Loucy (cell line): ENCODE data around the gene TACR1.

ENCODE experiments used
- EZH2phosphoT487 ChIP-seq: fragments of 200-600 bp; IDR thresholded peaks from 2 replicates; pipeline ENCODE4 v1.6.1; 2018; ENCODE audit warnings: antibody characterized with exemption, mild to moderate bottlenecking, moderate library complexity, borderline replicate concordance
- TF ChIP-seq, protein P1 (sequence below): fragments of 200-600 bp; sonication (generic); conservative IDR thresholded peaks from 2 replicates; pipeline ENCODE4 v1.5.1; 2014; ENCODE audit warnings: mild to moderate bottlenecking, antibody characterized with exemption, low read length

DNA sequence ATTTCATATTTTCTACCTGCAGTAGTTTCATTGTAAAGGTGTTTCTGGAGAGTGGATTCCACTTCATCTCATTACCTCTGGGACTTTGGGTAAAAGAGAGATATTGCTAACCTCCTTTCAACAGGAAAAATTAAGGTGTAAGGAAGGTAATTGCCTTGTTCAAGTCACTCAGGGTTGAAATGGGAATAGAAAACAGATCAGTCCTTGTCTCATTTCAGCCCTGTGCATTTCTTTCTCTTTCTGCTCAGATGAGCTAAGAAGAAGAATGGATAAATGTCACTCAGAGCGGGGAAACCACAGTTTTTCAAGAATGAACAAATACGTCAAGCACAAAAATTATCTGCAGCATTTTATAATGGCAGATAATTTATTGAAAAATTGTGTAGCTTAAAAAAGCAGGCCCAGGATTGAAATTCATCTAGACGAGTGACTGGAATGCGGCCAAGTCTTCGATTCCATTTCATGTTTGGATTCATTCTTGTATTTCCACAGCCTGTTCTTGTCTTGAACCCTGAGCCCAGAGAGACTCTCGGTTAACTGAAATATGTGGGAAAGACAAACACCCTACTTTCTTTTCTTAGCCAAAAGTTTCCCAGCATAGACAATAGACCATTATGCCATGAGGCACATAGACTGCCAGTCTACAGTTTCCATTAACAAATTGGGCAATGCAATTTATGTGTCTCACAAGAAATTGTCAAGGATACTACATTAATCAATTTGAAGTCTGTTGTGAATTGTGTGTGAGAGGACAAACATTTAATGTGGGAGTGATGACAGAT, 133.0 kb downstream of the TACR1 start:
- TF ChIP-seq, protein P1, sequence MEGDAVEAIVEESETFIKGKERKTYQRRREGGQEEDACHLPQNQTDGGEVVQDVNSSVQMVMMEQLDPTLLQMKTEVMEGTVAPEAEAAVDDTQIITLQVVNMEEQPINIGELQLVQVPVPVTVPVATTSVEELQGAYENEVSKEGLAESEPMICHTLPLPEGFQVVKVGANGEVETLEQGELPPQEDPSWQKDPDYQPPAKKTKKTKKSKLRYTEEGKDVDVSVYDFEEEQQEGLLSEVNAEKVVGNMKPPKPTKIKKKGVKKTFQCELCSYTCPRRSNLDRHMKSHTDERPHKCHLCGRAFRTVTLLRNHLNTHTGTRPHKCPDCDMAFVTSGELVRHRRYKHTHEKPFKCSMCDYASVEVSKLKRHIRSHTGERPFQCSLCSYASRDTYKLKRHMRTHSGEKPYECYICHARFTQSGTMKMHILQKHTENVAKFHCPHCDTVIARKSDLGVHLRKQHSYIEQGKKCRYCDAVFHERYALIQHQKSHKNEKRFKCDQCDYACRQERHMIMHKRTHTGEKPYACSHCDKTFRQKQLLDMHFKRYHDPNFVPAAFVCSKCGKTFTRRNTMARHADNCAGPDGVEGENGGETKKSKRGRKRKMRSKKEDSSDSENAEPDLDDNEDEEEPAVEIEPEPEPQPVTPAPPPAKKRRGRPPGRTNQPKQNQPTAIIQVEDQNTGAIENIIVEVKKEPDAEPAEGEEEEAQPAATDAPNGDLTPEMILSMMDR = no peak
- no peak for TF ChIP-seq EZH2phosphoT487
